GF-D8 (cell line): Measurements from ENCODE around the gene DHRS7B.
"Not testable (repeated sequence)": the region's sequence is repeated elsewhere in the genome, so short reads cannot be mapped to it uniquely, and the experiment has no call there.

Experiments used
- DNase-seq: peaks from one replicate; lab custom pipeline; 2025; lab: John Stamatoyannopoulos, UW

The DHRS7B gene

DNA sequence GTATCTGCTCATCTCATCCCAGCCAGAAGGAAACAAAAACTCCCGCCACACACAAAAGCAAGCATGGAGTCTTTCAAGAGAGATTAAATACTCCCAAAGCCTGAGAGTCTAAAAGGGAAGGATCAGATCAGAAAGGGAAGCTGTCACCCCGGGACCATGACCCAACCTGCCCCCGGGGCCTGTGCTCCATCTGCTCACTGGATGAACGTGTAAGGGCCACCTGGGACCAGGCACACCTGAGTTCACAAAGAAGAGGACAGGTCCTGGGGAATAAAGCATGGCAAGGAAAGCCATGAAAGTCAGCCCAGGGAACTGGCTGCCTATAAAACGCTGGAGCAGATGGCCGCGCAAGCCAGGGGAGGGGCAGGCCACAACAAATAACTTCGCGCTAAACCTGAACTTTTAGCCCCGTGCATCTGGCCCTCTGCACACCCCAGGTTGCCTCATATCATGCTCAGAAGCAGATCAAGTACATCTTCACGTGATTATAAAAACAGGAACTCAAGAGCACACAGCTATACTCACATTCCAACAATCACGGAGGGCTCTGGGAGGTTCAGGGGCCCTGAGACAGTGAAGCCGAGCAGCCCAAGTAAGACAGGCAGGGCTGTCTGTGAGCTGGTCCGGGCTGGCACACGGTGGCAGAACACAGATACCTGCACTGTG, 83.8 kb downstream of the DHRS7B start:
- DNase-seq, result peak; percentile 50

GRCh38 chr17:21211825-21212479, 85.2 kb downstream of the DHRS7B start:
- no peak for DNase-seq

GRCh38 chr17:21212826-21213637, 86.3 kb downstream of the DHRS7B start:
- DNase-seq, result no peak

- no peak for DNase-seq
Observed at GRCh38 chr17:21213638-21214014, 86.9 kb downstream of the DHRS7B start.

GRCh38 chr17:21214015-21214776, 87.4 kb downstream of the DHRS7B start, which contains the start of gene TMEM11:
TMEM11 (minus strand) TSS chr17:21214161; CDS start chr17:21214152, 9 bp downstream.
- DNase-seq, result peak; percentile 67

DNA sequence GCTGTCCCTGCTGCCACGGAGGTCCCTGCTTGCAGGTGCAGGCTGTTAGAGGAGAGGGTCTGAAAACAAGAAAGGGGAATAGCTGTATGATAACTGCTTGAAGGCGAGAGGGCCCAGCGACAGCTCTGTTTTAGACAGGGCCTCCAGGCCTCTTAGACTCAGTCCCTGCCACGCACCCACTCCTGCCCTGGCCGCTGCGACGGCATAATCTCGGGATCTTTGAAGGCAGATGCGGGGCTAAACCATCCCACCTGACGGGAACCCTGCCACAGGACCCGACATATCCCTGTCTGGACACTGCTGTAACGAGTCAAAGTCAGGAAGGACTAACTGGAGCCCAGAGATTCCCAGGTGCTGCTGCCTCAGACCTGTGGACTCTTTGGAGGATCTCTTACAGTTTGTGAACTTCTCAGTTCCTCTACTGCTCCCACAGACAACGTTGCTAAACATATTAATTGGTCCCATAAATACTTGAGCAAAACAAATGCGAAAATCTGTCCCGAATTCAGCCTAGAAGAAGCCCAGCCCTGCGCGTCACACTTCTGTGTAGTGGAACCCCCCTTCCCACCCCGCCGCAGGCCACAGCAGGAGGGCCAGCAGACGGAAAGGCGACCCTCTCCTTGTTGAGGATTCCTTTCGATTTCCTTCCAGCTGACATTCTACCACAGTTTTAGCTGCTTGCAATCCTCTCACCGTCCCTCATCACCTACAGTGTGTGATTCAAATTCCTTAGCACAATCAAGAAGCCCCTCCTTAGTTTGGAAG, 88.2 kb downstream of the DHRS7B start:
- DNase-seq, result no peak

DNA sequence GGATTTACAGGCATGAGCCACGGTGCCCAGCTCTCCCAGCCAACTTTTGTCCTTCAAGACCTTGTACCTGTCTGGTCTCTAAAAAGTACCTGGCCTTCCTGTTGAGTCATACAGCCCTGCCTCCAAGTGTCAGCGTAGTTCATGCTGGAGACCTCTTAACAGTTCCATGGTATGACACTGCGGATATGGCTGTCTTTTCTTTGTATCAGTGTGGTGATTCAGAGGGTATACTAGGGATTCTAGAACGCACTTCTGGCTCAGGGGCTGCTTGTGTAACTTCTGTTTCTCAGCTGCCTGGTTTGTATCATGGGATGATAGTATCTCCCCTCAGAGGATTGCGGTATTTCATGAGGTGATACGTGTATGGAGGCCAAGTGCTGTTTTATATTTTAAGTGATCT, 89.2 kb downstream of the DHRS7B start:
- peak; percentile 18 for DNase-seq

GRCh38 chr17:21217346-21217745, 90.6 kb downstream of the DHRS7B start:
- no peak for DNase-seq

DNA sequence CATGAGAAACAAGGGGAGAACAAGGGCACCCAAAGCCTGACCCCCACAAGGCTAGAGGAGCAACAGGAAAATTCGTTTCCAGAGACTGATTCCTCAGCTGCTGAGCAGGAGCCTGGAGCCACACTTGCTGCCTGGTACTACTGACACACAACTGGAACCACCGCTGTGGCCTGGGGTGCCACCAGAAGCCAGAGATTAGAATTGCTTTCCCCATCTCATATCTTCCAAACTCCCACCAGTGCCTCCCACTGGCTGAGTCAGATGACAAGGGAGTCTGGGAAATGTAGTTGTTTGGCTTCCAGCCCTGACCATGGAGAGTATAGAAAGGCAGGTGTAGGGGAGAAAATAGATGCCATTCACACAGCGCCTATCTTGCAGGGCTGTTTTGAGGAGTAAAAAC, 91.3 kb downstream of the DHRS7B start:
- DNase-seq, result no peak

- no peak for DNase-seq
Observed at GRCh38 chr17:21218831-21219380, 92.1 kb downstream of the DHRS7B start.

DNA sequence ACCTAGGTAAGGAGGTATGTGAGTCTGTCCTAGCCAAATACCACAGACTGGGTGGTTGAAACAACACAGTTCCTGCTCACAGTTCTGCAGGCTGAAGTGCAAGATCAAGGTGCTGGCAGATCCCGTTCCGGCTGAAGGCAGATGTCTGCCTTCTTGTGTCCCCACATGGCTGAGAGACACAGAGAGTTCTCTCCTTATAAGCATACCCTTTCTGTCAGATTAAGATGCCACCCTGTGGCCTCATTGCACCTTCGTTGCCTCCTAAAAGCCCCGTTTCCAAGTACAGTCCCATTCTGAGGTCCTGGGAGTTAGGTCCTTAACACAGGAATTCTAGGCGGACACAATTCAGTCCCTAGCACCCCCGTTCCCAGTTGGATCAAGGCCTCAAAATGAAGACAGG, 96.3 kb downstream of the DHRS7B start:
- DNase-seq, result no peak

GRCh38 chr17:21227277-21227676, 100.5 kb downstream of the DHRS7B start:
- DNase-seq, result not testable (repeated sequence)

GRCh38 chr17:21228111-21228510, 101.3 kb downstream of the DHRS7B start:
- DNase-seq, result no peak

DNA sequence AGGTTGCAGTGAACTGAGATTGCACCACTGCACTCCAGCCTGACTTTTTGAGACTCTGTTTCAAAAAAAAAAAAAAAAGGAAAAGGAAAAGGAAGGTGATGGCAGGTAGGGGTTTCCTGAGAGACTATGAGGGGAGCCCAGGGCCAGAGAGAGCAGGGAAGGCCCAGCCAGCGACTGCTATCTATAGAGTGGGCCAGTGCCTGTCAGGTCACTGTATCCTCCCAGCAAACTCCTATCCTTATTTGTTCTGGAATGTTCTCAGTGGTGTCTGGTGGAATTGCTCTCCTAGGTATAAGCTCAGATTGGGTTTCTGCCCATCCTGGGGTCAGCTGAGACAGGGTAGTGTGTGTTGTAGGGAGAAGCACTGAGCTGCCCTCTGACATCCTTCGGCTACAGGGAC, 102.1 kb downstream of the DHRS7B start:
- no peak for DNase-seq

DNA sequence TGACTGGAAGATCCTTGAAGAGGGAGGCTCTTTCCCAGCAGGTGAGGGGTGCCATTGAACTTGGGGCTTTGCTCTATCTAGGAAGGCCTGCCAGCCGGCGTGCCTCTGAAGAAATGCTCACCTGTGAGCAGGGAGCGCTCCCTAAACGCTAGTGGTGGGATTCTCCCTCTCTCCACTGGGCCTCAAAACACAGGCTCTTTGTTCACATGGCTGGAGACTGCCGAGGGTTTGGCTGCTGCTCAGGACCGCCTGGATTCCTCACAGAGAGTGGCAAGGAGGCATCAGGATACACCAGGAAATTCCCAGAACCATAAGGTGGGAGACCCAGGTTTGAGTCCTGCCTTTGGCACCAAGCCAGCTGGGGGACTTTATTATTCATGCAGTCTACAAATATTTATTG, 104.8 kb downstream of the DHRS7B start:
- DNase-seq, result no peak

- DNase-seq, result no peak
Observed at GRCh38 chr17:21232033-21232749, 105.4 kb downstream of the DHRS7B start.

DNA sequence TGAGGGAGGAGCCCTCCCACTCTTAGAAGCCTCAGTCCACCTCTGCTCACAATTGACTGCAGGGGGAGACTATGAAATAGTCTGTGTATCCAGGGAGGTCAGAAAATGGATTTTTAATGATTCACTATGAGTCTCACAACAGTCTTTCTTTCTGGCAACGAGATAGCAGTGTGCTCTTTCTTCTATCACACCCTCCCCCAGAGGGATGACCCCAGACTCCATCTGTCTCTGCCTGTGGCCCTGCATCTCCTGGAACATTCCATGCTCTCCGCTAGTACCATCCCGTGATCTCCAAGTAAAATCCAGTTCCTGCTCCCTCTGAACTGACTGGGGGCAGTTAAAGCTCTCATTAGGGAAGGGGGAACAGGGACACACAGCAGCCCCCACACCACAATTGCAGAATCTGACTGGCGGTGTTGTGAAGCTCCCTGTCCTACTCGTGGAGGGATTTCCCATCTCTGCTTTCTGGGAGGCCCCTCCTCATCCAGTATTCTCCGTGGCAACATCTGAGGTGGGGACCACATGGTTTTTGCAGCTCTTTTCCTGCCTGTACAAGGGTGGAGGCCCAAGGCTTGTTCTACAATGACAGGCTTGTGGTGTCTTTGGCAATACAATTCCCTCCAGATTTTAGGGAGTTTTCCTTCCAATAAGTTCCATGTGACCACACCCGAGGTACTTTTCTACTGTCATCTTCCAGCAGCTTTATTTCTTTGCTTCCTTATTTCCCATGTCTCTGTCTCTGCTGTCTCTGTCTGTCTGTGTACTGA, 107.0 kb downstream of the DHRS7B start:
- no peak for DNase-seq

GRCh38 chr17:21235921-21236320, 109.2 kb downstream of the DHRS7B start:
- DNase-seq, result no peak

GRCh38 chr17:21239680-21240368, 113.1 kb downstream of the DHRS7B start:
- no peak for DNase-seq
